MM.1S (cell line): ENCODE results near the gene MGAT4B.

Source experiments
- DNase-seq: peaks from one replicate; pipeline ENCODE4 v3.0.0-alpha.2; 2015
- H2AFZ ChIP-seq: fragments of 300-600 bp; sonication (generic); 2 replicates; pipeline ENCODE4 v1.6.0; 2016; ENCODE audit warnings: antibody characterized with exemption, low read length
- H3F3A ChIP-seq: fragments of 300-600 bp; sonication (generic); 2 replicates; pipeline ENCODE4 v1.6.1; 2016; ENCODE audit warnings: mild to moderate bottlenecking, antibody characterized with exemption, low read length, moderate library complexity, mixed read lengths; ENCODE audit not compliant: insufficient read depth
- H3K27ac ChIP-seq: fragments of 300-600 bp; sonication (generic); 2 replicates; pipeline ENCODE4 v1.5.1; 2016; ENCODE audit warnings: mild to moderate bottlenecking, low read length
- H3K27me3 ChIP-seq: fragments of 300-600 bp; sonication (generic); replicated peaks from 2 replicates; pipeline ENCODE4 v1.6.0; 2016; ENCODE audit warnings: low read length; ENCODE audit not compliant: insufficient read depth
- H3K36me3 ChIP-seq: fragments of 300-600 bp; sonication (generic); replicated peaks from 2 replicates; pipeline ENCODE4 v1.6.1; 2016; ENCODE audit warnings: mild to moderate bottlenecking, low read length, mixed read lengths; ENCODE audit not compliant: insufficient read depth
- H3K4me1 ChIP-seq: fragments of 300-600 bp; sonication (generic); 2 replicates; pipeline ENCODE4 v1.6.1; 2016; ENCODE audit warnings: low read length, mixed read lengths
- H3K4me2 ChIP-seq: fragments of 300-600 bp; sonication (generic); 2 replicates; pipeline ENCODE4 v1.6.0; 2016; ENCODE audit warnings: low read depth, low read length
- H3K4me3 ChIP-seq: fragments of 300-600 bp; sonication (generic); 2 replicates; pipeline ENCODE4 v1.5.1; 2016; ENCODE audit warnings: low read length, mixed read lengths
- H3K79me2 ChIP-seq: fragments of 300-600 bp; sonication (generic); 2 replicates; pipeline ENCODE4 v1.6.1; 2016; ENCODE audit warnings: mixed run types, low read length, mixed read lengths
- H3K9ac ChIP-seq: fragments of 300-600 bp; sonication (generic); 2 replicates; pipeline ENCODE4 v1.6.1; 2016; ENCODE audit warnings: low read length, mixed read lengths
- H3K9me2 ChIP-seq: fragments of 300-600 bp; sonication (generic); replicated peaks from 2 replicates; pipeline ENCODE4 v1.6.1; 2016; ENCODE audit warnings: mild to moderate bottlenecking, low read length, mixed read lengths; ENCODE audit not compliant: insufficient read depth
- H3K9me3 ChIP-seq: fragments of 300-600 bp; sonication (generic); replicated peaks from 2 replicates; pipeline ENCODE4 v1.6.1; 2016; ENCODE audit warnings: mild to moderate bottlenecking, low read length, mixed read lengths; ENCODE audit not compliant: insufficient read depth
- H4K20me1 ChIP-seq: fragments of 300-600 bp; sonication (generic); 2 replicates; pipeline ENCODE4 v1.6.1; 2016; ENCODE audit warnings: mild to moderate bottlenecking, low read length, moderate library complexity, mixed read lengths; ENCODE audit not compliant: insufficient read depth
- EZH2 ChIP-seq: fragments of 300-600 bp; sonication (generic); optimal IDR thresholded peaks from 2 replicates; pipeline ENCODE3; 2017; ENCODE audit warnings: low read depth, mild to moderate bottlenecking, antibody characterized with exemption, low read length, mixed read lengths
- EZH2phosphoT487 ChIP-seq: fragments of 300-600 bp; sonication (generic); IDR thresholded peaks from 2 replicates; pipeline ENCODE4 v1.6.1; 2018; ENCODE audit warnings: antibody characterized with exemption, low read length
- TF ChIP-seq, protein P1 (sequence below): fragments of 300-600 bp; sonication (generic); IDR thresholded peaks from 2 replicates; pipeline ENCODE4 v1.5.1; 2016; ENCODE audit warnings: antibody characterized with exemption, low read length, mixed read lengths

The MGAT4B gene

DNA sequence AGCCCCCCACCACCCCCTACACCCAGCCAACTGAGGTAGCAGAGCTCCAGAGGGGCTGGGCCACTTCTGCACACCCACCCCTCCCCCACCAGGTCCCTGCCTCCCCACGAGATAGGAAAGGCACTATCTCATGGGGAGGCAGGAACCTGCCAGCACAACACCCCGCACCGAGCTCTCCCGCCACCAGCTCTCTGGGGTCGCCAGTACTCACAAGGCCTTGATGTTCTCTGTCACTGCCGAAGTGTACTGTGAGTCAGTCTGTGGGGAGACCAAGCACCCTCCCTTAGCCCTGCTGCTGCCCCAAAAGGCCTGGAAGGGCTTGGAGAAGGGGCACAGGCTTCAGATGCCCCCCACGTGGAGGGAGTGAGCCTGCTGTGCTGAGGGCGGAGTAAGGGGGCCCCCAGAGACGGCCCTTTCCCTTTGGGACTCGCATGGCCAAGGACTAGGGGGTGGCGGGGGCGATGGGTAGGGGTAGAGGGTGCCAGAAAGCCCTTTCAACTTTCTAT, 5.9 kb downstream of the MGAT4B start:
- H3K36me3 ChIP-seq, result peaks cover 6% of the 10 kb centered on the region; the same call in 1 of the 2 replicates
- no peak for DNase-seq
- H3K27ac ChIP-seq, result no peak overlapping the region
- no peaks in the 10 kb centered on the region for H3K27me3 ChIP-seq
- H3K9me2 ChIP-seq, result no peaks in the 10 kb centered on the region
- H2AFZ ChIP-seq, result no peak overlapping the region
- H3K4me2 ChIP-seq, result no peak overlapping the region
- H3K79me2 ChIP-seq, result peaks cover 48% of the 10 kb centered on the region
- no peak for TF ChIP-seq EZH2
- TF ChIP-seq, protein P1, sequence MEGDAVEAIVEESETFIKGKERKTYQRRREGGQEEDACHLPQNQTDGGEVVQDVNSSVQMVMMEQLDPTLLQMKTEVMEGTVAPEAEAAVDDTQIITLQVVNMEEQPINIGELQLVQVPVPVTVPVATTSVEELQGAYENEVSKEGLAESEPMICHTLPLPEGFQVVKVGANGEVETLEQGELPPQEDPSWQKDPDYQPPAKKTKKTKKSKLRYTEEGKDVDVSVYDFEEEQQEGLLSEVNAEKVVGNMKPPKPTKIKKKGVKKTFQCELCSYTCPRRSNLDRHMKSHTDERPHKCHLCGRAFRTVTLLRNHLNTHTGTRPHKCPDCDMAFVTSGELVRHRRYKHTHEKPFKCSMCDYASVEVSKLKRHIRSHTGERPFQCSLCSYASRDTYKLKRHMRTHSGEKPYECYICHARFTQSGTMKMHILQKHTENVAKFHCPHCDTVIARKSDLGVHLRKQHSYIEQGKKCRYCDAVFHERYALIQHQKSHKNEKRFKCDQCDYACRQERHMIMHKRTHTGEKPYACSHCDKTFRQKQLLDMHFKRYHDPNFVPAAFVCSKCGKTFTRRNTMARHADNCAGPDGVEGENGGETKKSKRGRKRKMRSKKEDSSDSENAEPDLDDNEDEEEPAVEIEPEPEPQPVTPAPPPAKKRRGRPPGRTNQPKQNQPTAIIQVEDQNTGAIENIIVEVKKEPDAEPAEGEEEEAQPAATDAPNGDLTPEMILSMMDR, result no peak
- no peak for TF ChIP-seq EZH2phosphoT487
- H3F3A ChIP-seq, result peaks cover 18% of the 10 kb centered on the region
- peaks cover 19% of the 10 kb centered on the region for H3K4me1 ChIP-seq
- no peak overlapping the region for H3K9ac ChIP-seq
- no peaks in the 10 kb centered on the region for H3K9me3 ChIP-seq
- no peak overlapping the region for H3K4me3 ChIP-seq
- no peaks in the 10 kb centered on the region for H4K20me1 ChIP-seq

DNA sequence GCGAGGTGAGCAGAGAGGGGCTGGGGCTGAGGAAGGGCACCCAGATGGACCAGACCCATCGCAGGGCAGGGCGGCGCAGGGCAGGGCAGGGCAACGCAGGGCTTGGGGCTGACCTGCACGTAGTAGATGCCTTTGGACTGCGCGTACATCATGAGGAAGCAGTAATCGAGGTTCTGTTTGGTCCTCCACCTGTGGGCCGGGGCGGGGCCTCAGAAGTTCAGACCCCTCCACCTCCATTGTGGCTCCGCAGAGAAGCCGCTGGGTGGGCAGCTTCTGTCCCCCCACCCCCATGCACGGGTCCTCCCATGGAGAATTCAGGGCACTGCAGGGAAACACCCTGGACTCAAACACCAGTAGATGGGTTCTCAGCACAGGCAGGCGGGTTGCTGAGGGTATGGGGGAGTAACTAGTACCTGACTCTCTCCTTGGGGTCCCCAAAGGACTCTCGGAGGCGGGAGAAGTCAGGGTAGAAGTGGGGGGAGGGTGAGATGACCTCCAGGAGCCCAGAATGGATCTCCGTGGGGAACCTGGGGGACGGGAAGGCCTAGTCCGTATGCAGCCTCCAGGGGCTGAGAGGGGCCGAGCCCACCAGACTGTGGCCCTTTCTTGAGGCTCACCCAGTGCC, 6.5 kb downstream of the MGAT4B start:
- H3K9ac ChIP-seq, result no peak overlapping the region
- H3K27me3 ChIP-seq, result no peaks in the 10 kb centered on the region
- H3K4me3 ChIP-seq, result no peak overlapping the region
- no peak overlapping the region for H2AFZ ChIP-seq
- H3K4me2 ChIP-seq, result no peak overlapping the region
- TF ChIP-seq, protein P1, result no peak
- TF ChIP-seq EZH2phosphoT487 (no peak), EZH2 (no peak)
- peaks cover 6% of the 10 kb centered on the region; the same call in 1 of the 2 replicates for H3K36me3 ChIP-seq
- DNase-seq, result no peak
- H3K4me1 ChIP-seq, result peaks cover 16% of the 10 kb centered on the region
- H3K9me2 ChIP-seq, result no peaks in the 10 kb centered on the region
- peaks cover 43% of the 10 kb centered on the region for H3K79me2 ChIP-seq
- H3F3A ChIP-seq, result peaks cover 23% of the 10 kb centered on the region
- H3K27ac ChIP-seq, result no peak overlapping the region
- H3K9me3 ChIP-seq, result no peaks in the 10 kb centered on the region
- H4K20me1 ChIP-seq, result no peaks in the 10 kb centered on the region

DNA sequence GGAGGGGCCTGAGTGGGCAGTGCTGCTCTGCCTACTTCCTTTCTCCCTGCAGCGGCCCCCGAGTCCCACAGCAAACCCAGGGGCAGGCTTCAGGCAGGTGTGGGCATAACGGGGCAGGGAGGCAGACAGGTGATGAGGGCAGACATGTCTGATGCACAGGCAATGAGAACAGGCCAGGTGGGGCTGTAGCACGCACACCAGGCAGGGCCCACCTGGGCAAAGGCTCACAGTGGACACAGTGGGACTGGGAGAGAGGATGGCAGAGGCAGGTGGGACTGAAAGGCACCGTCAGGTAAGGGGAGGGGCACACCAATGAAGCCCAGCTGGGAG, 7.1 kb downstream of the MGAT4B start:
- no peaks in the 10 kb centered on the region for H3K9me3 ChIP-seq
- H4K20me1 ChIP-seq, result no peaks in the 10 kb centered on the region
- no peaks in the 10 kb centered on the region for H3K27me3 ChIP-seq
- peaks cover 43% of the 10 kb centered on the region for H3K79me2 ChIP-seq
- H3K4me2 ChIP-seq, result no peak overlapping the region
- no peak overlapping the region for H2AFZ ChIP-seq
- DNase-seq, result no peak
- H3K9me2 ChIP-seq, result no peaks in the 10 kb centered on the region
- H3F3A ChIP-seq, result peaks cover 29% of the 10 kb centered on the region
- TF ChIP-seq, protein P1, result no peak
- H3K27ac ChIP-seq, result no peak overlapping the region
- no peak overlapping the region for H3K9ac ChIP-seq
- H3K4me3 ChIP-seq, result no peak overlapping the region
- peaks cover 16% of the 10 kb centered on the region for H3K4me1 ChIP-seq
- H3K36me3 ChIP-seq, result peaks cover 6% of the 10 kb centered on the region; the same call in 1 of the 2 replicates
